ENCODE results near the gene PIP4P1.
A peak's percentile ranks its signal among the peaks of the same experiment; 100 is the strongest.

The PIP4P1 gene

GRCh38 chr14:20434701-20435581 is 26.3 kb downstream of the PIP4P1 start:
- DNase-seq: no peak

GRCh38 chr14:20429801-20430669 is 31.2 kb downstream of the PIP4P1 start:
- DNase-seq: no peak

DNA sequence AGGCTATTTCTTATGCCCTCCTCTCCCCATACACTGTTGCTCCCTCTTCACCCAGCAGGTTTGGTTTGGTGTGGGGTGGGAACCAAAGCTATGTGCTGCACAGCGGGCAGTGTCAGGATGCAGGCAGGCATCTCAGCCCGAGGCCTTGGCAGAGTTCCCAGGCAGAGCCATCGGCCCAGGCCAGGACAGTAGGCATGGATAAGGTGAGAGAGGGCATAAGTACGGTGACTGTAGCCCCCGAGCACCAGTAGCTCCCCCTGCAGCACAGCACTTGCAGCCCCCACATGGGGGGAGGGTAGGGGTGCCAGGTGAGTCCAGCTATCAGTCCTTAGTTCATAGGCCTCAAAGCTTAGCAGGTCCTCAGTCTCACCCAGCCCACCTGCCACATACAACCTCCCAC is 32.4 kb downstream of the PIP4P1 start:
- DNase-seq: no peak

DNA sequence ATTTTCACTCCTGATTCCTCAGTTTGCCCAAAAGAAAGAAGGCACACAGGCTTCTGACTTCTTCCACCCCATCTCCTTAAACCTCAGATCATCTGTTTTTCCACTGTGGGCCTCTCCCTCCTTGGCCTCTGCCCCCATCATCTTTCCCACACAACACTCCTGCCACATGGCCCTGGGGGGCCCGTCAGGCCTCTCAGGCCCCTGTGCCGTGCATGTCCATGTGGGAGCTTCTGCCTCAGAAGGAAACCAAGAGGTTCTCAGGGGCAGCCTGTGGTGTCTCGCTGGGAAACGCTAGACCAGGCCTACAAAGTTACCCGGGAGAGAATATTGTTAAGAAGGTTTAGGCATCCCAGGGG is 33.2 kb downstream of the PIP4P1 start:
- DNase-seq: no peak

DNA sequence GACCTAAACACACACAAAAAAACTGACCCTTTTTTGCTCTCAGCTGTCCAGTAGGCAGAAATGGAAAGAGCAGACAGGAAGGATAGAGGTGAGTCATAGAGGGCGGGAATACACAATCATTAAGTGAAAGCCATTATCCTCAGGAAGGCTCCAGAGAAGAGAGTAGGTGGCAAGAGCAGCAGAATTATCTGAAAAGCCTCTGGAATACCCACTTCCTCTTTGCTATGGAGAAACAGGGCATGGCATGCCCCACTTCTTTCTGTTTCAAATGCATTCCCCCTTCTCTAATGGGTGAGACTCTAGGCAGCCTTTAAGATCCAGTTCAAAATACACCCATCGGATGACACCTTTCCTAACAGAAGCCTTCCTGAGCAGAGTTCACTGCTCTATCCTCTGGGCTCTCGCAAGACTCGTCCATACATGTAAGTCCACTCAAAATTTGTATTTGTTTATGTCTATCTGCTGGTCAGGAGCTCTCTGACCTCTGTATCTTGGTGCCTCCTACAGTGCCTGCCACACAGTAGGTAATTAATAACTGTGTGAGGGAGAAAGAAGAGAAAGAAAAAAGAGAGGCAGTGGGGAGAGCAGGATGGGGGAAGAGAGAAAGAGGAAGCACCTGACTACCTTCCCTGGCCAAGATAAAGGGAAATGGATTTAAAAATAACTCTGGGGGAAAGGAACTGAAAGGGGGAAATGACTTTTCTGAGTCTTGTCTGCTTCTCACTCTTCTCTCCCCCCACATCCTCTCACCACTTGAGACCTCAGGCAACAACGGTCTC is 33.8 kb downstream of the PIP4P1 start:
- DNase-seq: no peak

- no peak for DNase-seq
Observed at GRCh38 chr14:20424851-20425250, 36.4 kb downstream of the PIP4P1 start.

- no peak for DNase-seq
Observed at GRCh38 chr14:20422886-20423285, 38.3 kb downstream of the PIP4P1 start.

DNA sequence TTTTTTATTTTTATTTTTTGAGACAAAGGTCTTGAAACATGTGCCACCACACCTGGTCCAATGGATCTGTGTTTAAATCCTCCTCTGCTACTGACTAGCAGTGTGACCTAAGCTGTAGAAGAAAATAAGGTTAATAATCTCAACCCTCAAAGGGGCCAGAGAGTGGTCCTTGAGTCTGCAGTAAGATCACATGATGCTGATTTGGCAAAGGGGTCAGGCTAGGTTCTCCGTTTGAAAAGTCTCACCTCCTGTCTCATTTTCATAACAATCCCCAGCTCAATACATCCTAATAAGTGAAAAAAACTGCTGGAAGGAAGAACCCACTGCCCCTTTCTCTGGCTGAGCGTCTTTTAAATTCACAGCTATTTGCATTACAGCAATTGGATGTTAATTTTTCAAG is 40.0 kb downstream of the PIP4P1 start:
- DNase-seq: no peak

DNA sequence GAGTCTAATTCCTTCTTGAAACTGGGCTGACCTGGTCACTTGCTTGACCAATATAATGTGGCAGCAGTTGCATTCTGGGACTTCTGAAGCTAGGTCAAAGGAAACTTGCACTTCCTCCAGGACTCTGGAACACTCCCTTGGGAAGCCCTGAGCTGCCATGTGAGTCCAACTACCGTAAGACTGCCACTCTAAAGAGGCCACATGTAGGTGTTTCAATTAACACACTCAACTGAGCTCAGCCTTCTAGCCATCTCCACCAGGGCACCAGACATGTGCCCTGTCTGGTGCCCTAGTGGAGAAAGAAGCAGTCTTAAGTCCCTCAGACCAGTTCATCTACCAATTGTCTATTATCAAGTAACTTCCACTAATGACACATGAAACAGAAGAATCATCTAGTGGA is 41.8 kb downstream of the PIP4P1 start:
- no peak for DNase-seq

DNA sequence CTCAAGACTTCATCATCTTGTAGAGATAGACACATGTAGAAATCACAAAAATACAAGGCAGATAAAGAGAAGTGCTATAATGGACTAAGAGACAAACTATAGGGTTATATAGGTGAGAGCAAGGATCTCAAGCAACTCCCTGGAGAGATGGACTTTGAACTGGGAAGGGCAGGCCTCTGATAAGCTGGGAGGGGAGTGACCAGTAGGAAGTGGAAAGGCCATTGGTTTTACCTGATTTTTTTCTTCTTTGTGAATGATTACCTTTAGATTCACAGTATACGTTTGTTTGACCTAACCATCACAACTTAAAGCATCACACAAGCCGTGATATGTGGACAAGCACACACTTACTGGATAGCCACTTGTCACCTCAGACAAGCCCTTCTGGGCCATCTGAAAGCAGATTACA is 42.7 kb downstream of the PIP4P1 start:
- DNase-seq: no peak

GRCh38 chr14:20417250-20418186 is 43.7 kb downstream of the PIP4P1 start:
- no peak for DNase-seq

DNA sequence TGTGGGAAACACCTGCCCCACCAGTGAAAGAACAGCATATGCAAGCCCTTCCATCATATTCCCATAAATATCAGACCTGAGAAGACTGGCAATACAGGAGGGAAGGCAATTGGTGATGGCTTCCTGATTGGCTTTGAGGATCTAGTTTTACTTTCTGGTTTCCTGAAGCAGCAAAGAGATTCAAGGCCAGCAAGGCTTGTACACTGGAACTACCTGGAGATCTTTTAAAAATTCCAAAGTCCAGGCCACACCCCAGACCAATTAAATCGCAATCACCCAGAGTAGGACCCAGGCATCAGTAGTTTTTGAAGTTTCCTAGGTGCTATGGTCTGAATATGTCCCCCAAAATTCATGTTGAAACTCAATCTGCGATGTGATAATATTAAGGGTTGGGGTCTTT is 45.0 kb downstream of the PIP4P1 start:
- DNase-seq: no peak

DNA sequence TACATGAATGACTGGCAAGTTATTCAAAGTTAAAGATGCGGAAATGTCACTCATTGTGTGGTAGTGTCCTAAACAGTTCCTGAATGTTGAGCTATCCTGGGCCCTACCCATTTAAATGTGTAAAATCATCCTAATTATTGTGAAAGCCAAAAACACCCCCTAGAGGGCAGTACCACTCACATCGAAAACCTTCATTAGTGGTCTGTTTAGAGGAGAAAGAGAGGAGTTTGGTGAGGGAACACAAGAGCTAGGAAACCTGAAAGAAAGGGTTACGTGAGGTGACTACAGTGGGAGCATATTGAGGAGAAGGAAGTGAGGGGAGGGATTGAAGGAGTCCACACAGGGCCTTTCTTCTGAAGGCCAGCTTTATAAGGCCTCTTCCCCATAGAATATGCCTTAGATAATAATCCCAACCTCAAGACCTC is 45.4 kb downstream of the PIP4P1 start:
- DNase-seq: peak; percentile 25

- no peak for DNase-seq
Observed at GRCh38 chr14:20413744-20414082, 47.5 kb downstream of the PIP4P1 start.

DNA sequence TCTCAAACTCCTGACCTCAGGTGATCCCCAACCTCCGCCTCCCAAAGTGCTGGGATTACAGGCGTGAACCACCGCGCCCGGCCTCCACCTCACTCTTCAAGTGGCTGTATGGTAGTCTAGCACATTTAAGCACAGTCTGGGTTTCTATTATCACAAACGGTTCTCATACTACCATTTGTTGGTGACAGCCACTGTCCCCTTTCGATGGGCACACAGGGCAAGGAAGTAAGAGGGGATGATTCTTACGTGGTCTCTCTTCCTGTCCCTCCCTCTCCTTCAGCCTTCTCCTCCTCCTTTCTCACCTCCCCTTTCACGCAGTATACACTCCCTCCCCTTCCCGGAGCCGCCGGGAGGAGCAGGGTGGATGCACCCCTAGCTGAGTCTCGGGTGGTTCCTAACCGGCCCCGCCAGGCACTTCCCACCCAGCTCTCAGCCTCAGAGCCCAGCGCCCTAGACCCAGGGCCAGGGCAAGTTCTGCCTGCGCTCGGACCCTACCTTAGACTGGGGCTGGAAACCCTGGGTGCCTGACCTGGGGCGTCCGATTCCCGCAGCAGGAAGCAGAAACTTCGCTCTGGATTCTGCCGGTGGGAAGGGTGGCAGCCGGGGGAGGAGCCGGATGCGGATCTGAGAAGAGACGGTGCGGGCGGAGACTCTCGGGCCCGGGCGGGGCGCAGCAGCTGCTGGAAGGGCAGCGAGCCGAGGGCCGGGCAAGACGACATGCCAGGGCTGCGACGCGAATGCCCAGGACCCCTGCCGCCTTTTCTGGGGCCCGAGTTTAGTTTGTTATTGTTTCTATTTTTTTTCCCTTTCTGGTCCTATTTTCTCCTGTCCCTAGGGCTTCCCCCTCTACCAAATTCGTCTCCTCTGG is 48.1 kb downstream of the PIP4P1 start, which contains the start of gene TEP1:
Gene TEP1, minus strand, starts transcription at position 626 of the 868 bp plus-strand sequence. CDS start 5,062 bp downstream, outside the sequence.
- DNase-seq: peak; percentile 73

DNA sequence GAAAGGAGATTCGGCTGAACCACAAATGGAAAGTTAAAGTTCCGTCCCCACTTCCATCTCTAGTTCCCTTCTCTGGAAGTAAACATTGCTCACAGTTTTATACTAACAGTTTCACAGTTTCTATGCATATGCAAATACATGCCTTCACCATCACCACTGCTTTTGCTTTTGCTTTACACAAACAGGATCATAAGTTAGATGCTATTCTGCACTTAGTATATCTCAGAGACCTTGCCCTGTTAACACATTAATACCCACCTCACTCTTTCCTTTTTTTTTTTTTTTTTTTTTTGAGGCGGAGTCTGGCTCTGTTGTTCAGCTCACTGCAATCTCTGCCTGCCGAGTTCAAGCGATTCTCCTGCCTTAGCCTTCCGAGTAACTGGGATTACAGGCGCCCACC is 48.8 kb downstream of the PIP4P1 start:
- no peak for DNase-seq

GRCh38 chr14:20409226-20409625 is 52.0 kb downstream of the PIP4P1 start:
- no peak for DNase-seq
